Measurements from ENCODE around the gene SLC35F6. TPM values are rescaled to one million over a fixed set of nuclear protein-coding genes. Genes with fewer than 3 reads are reported as not detected.
"Not testable (repeated sequence)": the region's sequence is repeated elsewhere in the genome, so short reads cannot be mapped to it uniquely, and the experiment has no call there.

The SLC35F6 gene
- total RNA-seq, 1 donor from 2014 or later: 19.9 TPM

- DNase-seq (no peak), ATAC-seq (no peak)
- intact Hi-C loops (cut with micrococcal nuclease): no loop called here
Observed at GRCh38 chr2:26729311-26729710, 34.8 kb upstream of the SLC35F6 start.

GRCh38 chr2:26730549-26731344 is 33.3 kb upstream of the SLC35F6 start:
- ATAC-seq (no peak), DNase-seq (no peak)
- intact Hi-C loops (cut with micrococcal nuclease): no loop called here

- intact Hi-C loops (cut with micrococcal nuclease): no loop called here
- DNase-seq: no peak
- ATAC-seq: no peak
Observed at GRCh38 chr2:26731714-26732113, 32.4 kb upstream of the SLC35F6 start.

- DNase-seq (no peak), ATAC-seq (no peak)
- intact Hi-C loops (cut with micrococcal nuclease): no loop called here
Observed at GRCh38 chr2:26732446-26732845, 31.6 kb upstream of the SLC35F6 start.

GRCh38 chr2:26733413-26733812 is 30.7 kb upstream of the SLC35F6 start:
- DNase-seq: no peak
- intact Hi-C loops (cut with micrococcal nuclease): no loop called here
- ATAC-seq: no peak

GRCh38 chr2:26735097-26735496 is 29.0 kb upstream of the SLC35F6 start:
- intact Hi-C loops (cut with micrococcal nuclease): no loop called here
- DNase-seq (no peak), ATAC-seq (peak; percentile 52)

- intact Hi-C loops (cut with micrococcal nuclease): no loop called here
- DNase-seq: peak; percentile 41
Observed at GRCh38 chr2:26735883-26736588, 28.0 kb upstream of the SLC35F6 start.

GRCh38 chr2:26737221-26737620 is 26.9 kb upstream of the SLC35F6 start:
- intact Hi-C loops (cut with micrococcal nuclease): no loop called here
- ATAC-seq (no peak), DNase-seq (no peak)

More at GRCh38 chr2:26735883-26736588, 28.0 kb upstream of the SLC35F6 start:
- ATAC-seq: peak; percentile 59

GRCh38 chr2:26738481-26738880 is 25.6 kb upstream of the SLC35F6 start:
- ATAC-seq: no peak
- intact Hi-C loops (cut with micrococcal nuclease): no loop called here
- no peak for DNase-seq

GRCh38 chr2:26739514-26739913 is 24.6 kb upstream of the SLC35F6 start:
- intact Hi-C loops (cut with micrococcal nuclease): no loop called here
- no peak for ATAC-seq
- no peak for DNase-seq

GRCh38 chr2:26740346-26740745 is 23.7 kb upstream of the SLC35F6 start:
- no peak for ATAC-seq
- no peak for DNase-seq
- intact Hi-C loops (cut with micrococcal nuclease): no loop called here

- ATAC-seq (no peak), DNase-seq (no peak)
- intact Hi-C loops (cut with micrococcal nuclease): no loop called here
Observed at GRCh38 chr2:26740890-26741302, 23.2 kb upstream of the SLC35F6 start.

GRCh38 chr2:26742048-26742770 is 21.9 kb upstream of the SLC35F6 start:
- intact Hi-C loops (cut with micrococcal nuclease): no loop called here
- no peak for ATAC-seq
- no peak for DNase-seq

- ATAC-seq: no peak
- intact Hi-C loops (cut with micrococcal nuclease): no loop called here
- DNase-seq: no peak
Observed at GRCh38 chr2:26743852-26744251, 20.2 kb upstream of the SLC35F6 start.

GRCh38 chr2:26744953-26745352 is 19.1 kb upstream of the SLC35F6 start:
- ATAC-seq (no peak), DNase-seq (no peak)
- intact Hi-C loops (cut with micrococcal nuclease): no loop called here

GRCh38 chr2:26745609-26746327 is 18.3 kb upstream of the SLC35F6 start:
- DNase-seq: peak; percentile 88
- intact Hi-C loops (cut with micrococcal nuclease): loop anchor here (2.0 kb wide), 1 partner anchor 141 kb away; no protein-coding TSS in a partner anchor
- peak; percentile 91 for ATAC-seq

GRCh38 chr2:26746934-26747333 is 17.1 kb upstream of the SLC35F6 start:
- no peak for ATAC-seq
- intact Hi-C loops (cut with micrococcal nuclease): loop anchor here (2.0 kb wide), 1 partner anchor 142 kb away; no protein-coding TSS in a partner anchor
- DNase-seq: no peak

GRCh38 chr2:26749787-26750420 is 14.2 kb upstream of the SLC35F6 start:
- DNase-seq; intact Hi-C loops (cut with micrococcal nuclease); ATAC-seq: not testable (repeated sequence)

GRCh38 chr2:26750467-26750866 is 13.6 kb upstream of the SLC35F6 start:
- DNase-seq; ATAC-seq; intact Hi-C loops (cut with micrococcal nuclease): not testable (repeated sequence)
